Colonic mucosa (tissue), 4 donors: ENCODE results near the gene ADK. TPM values are rescaled to one million over a fixed set of nuclear protein-coding genes. Genes with fewer than 3 reads are reported as not detected.

Experiments used
- DNase-seq: peaks from one replicate; pipeline ENCODE4 v3.0.0-alpha.2; 2020
- H3K27ac ChIP-seq: fragments of 200-600 bp; one replicate; pipeline ENCODE4 v1.8.0; 2021
- H3K27me3 ChIP-seq: fragments of 200-600 bp; one replicate; pipeline ENCODE4 v1.8.0; 2021
- H3K36me3 ChIP-seq: fragments of 200-600 bp; one replicate; pipeline ENCODE4 v1.8.0; 2021
- H3K4me1 ChIP-seq: fragments of 200-600 bp; one replicate; pipeline ENCODE4 v1.8.0; 2021; ENCODE audit warnings: mild to moderate bottlenecking
- H3K4me3 ChIP-seq: fragments of 200-600 bp; one replicate; pipeline ENCODE4 v1.8.0; 2021
- H3K9ac ChIP-seq, 2 donors: one replicate each; pipeline ENCODE4 v1.7.0; 2013; ENCODE audit warnings: control low read depth in 2 of 2, low read depth in 2 of 2, low read length in 2 of 2
- H3K9me3 ChIP-seq: fragments of 200-600 bp; one replicate; pipeline ENCODE4 v1.8.0; 2021
- CTCF ChIP-seq: fragments of 200-600 bp; IDR thresholded peaks from one replicate; pipeline ENCODE4 v1.8.0; 2022; ENCODE audit warnings: antibody characterized with exemption, mild to moderate bottlenecking
- intact Hi-C: fragments of 100-400 bp; cut with DNase I; formaldehyde crosslinking; loops from one replicate; pipeline ENCODE4 v1.14.1; 2022
- total RNA-seq, 2 donors: library from RNA; stranded (reverse); fragmentation: NEBNext Ultra II Directional in 1 of 2; extraction: Animal tissue kit (Norgen Biotek cat#: 25700) in 1 of 2; gene quantifications; one replicate each; pipeline ENCODE4 v1.2.1, GENCODE V29; 2021
- donor health status: healthy.
- donor health status: DM: no; HTN: no; CAD: no.
- donor health status: DM: no; HTN: no; CAD: no.

The ADK gene
- total RNA-seq, 2 donors from 2014 or later: 20.2 to 27.6 TPM

GRCh38 chr10:74406006-74406405 lies 255.0 kb downstream of the ADK start:
- no peak for DNase-seq
- Histone ChIP-seq H3K27ac (no peak overlapping the region), H3K9ac (no peak overlapping the region), H3K36me3 (no peaks in the 10 kb centered on the region), H3K4me1 (no peaks in the 10 kb centered on the region), H3K4me3 (no peak overlapping the region), H3K9me3 (no peaks in the 10 kb centered on the region), H3K27me3 (no peaks in the 10 kb centered on the region)
- no peak for TF ChIP-seq CTCF
- intact Hi-C loops: no loop called here

GRCh38 chr10:74415146-74415839 lies 264.3 kb downstream of the ADK start:
- Histone ChIP-seq H3K36me3 (no peaks in the 10 kb centered on the region), H3K27me3 (no peaks in the 10 kb centered on the region), H3K4me1 (no peaks in the 10 kb centered on the region), H3K9me3 (no peaks in the 10 kb centered on the region), H3K9ac (no peak overlapping the region), H3K27ac (no peak overlapping the region), H3K4me3 (no peak overlapping the region)
- no peak for DNase-seq
- intact Hi-C loops: loop anchor here (10.0 kb wide), 1 partner anchor 610 kb away; no protein-coding TSS in a partner anchor
- TF ChIP-seq CTCF: no peak

- TF ChIP-seq CTCF: no peak
- no peaks in the 10 kb centered on the region for H3K4me1 ChIP-seq
- H3K9me3 ChIP-seq: no peaks in the 10 kb centered on the region
- H3K36me3 ChIP-seq: no peaks in the 10 kb centered on the region
- H3K27ac ChIP-seq: no peak overlapping the region
- no peaks in the 10 kb centered on the region for H3K27me3 ChIP-seq
- no peak for DNase-seq
- H3K9ac ChIP-seq: no peak overlapping the region
- H3K4me3 ChIP-seq: no peak overlapping the region
- intact Hi-C loops: loop anchor here (10.0 kb wide), 1 partner anchor 607 kb away; no protein-coding TSS in a partner anchor
Observed at GRCh38 chr10:74417397-74417796, 266.4 kb downstream of the ADK start.

GRCh38 chr10:74418285-74418872 lies 267.4 kb downstream of the ADK start:
- no peak for TF ChIP-seq CTCF
- no peak overlapping the region for H3K27ac ChIP-seq

GRCh38 chr10:74419491-74419951 lies 268.5 kb downstream of the ADK start:
- TF ChIP-seq CTCF: no peak
- no peak overlapping the region for H3K4me3 ChIP-seq
- no peak overlapping the region for H3K27ac ChIP-seq
- DNase-seq: no peak
- H3K36me3 ChIP-seq: no peaks in the 10 kb centered on the region
- intact Hi-C loops: loop anchor here (10.0 kb wide), 1 partner anchor 605 kb away; no protein-coding TSS in a partner anchor
- no peak overlapping the region for H3K9ac ChIP-seq
- no peaks in the 10 kb centered on the region for H3K4me1 ChIP-seq
- H3K9me3 ChIP-seq: no peaks in the 10 kb centered on the region
- no peaks in the 10 kb centered on the region for H3K27me3 ChIP-seq

More at GRCh38 chr10:74418285-74418872, 267.4 kb downstream of the ADK start:
- Histone ChIP-seq H3K9ac (no peak overlapping the region), H3K27me3 (no peaks in the 10 kb centered on the region), H3K4me3 (no peak overlapping the region), H3K36me3 (no peaks in the 10 kb centered on the region), H3K9me3 (no peaks in the 10 kb centered on the region), H3K4me1 (no peaks in the 10 kb centered on the region)
- DNase-seq: no peak
- intact Hi-C loops: loop anchor here (10.0 kb wide), 1 partner anchor 606 kb away; no protein-coding TSS in a partner anchor
